HG03354 (cell line): ENCODE measurements around the gene PTPRN2.

Experiments used
- ATAC-seq: cut with Tn5 transposase; IDR thresholded peaks from one replicate; pipeline ENCODE4 v1.9.1; 2021; ENCODE audit warnings: mild to moderate bottlenecking; ENCODE audit not compliant: unreplicated experiment, poor library complexity, severe bottlenecking

The PTPRN2 gene

GRCh38 chr7:157552295-157552993, 1035.2 kb downstream of the PTPRN2 start:
- no peak for ATAC-seq

DNA sequence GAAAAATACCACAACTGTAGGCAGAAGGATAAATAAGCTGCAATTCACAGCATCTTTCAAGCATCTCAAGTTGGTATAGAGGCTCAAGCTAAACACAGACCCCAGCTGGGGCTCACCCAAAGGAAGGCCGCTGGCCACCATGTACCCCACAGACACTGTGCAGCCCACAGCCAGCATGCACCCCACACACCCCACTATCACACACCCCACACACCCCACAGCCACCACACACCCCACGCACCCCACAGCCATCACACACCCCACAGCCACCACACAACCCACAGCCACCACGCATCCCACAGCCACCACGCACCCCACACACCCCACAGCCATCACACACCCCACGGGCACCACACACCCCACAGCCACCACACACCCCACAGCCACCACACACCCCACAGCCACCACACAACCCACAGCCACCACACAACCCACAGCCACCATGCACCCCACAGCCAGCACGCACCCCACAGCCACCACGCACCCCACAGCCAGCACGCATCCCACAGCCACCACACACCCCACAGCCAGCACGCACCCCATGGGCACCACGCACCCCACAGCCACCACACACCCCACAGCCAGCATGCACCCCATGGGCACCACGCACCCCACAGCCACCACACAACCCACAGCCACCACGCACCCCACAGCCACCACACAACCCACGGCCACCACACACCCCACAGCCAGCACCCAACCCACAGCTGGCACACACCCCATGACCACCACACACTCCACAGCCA, 1036.1 kb downstream of the PTPRN2 start:
- no peak for ATAC-seq

DNA sequence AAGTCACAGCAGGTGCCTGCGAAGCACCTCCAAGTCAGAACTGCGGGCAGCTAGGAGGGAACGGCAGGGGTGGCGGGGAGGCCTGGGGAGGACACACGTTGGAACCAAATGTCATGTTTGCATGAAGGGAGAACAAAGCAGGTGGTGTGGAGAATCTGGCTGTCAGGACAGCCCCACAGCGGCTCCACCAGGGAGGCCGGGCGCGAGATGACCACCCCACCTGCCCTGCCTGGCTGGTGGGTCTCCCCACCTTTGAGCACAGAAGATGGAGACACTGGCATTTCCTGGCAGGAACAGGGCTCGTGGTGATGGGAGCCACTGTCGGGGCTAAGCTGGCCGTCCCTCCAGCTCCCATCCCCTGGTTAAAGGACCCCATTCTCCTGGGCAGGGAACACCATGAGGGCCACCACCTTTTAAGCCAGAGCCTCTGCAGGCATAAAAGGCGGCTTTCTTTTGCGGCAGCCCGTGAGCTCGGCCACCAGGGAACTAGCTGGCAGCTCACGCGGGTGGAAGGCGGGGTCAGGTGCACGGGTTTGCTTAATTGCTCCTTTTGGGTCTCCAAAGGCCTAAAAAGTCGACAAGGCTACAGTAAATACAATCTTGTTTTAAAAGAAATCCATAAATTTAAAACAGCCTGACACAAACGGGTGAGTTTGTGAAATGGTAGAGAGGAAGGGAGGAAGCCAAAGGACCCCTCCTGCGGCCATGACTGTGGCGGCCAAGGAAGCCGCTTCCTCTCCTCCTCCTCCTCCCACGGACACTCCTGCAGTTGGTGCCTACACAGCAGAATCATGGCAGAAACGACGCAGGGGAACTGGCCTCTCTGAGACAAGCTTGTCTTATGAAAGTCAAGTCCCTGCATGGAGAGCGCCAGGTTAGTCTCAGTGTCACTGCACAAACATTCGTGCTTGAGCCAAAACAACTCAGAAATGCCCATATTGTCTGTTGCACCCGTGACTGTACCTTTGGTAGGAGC, 1037.0 kb downstream of the PTPRN2 start:
- ATAC-seq: no peak

DNA sequence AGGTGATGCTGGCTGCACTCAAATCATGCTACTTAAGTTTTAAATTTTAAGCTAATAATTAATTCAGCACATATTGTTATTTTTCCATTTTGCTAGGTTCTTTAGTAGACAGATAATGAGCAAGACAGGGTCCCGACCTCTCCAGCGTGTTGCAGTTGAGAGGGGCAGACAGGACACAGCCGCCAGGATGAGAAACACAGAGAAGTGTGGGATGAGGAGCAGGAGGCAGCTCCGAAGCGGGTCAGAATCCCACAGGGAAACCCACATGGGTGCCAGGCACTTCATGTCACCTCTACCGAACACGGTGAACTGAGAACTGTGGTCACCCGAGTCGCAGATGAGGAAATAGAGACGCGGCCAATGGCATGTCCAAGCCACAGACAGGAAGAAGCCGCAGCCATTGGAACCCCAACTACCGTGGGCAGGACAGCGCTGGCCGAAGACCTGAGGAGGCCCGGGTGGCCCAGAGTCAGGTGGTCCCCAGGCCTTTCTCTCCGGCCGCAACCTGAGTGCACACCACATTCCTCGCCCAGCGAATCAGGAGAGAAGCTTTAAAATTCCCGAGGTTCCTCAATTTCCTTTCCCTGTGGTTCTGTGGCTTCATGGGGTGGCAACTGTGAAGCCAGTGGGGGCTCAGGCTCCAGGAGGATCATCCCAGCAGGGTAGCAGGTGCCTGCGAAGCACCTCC, 1037.9 kb downstream of the PTPRN2 start:
- no peak for ATAC-seq

- ATAC-seq: no peak
These were observed 1038.8 kb downstream of the PTPRN2 start for GRCh38 chr7:157548691-157549303.

GRCh38 chr7:157547611-157548010, 1040.0 kb downstream of the PTPRN2 start:
- ATAC-seq: no peak

GRCh38 chr7:157547102-157547501, 1040.5 kb downstream of the PTPRN2 start:
- no peak for ATAC-seq

- no peak for ATAC-seq
These were observed 1042.0 kb downstream of the PTPRN2 start for GRCh38 chr7:157545681-157546060.

- no peak for ATAC-seq
These were observed 1042.5 kb downstream of the PTPRN2 start for GRCh38 chr7:157544980-157545680.

DNA sequence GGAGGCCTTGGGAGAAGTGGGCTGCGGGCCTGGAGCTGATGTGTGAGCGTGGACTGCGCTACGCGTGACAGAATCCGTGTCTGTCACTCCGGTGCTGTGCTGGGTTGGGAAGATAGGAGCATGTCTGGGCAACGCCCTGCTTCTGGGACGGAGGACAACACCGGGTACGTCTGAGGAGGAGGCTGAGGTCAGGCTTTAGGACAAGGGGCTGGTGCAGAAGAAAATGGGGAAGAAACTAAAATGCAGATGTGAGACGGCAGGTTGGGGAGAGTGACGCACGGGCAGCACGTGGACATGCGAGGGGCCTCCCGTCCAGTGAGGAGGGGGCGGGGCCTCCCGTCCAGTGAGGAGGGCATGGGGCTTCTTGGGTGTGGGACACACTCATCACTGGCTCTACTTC, 1043.4 kb downstream of the PTPRN2 start:
- no peak for ATAC-seq

GRCh38 chr7:157543791-157544190, 1043.8 kb downstream of the PTPRN2 start:
- no peak for ATAC-seq

DNA sequence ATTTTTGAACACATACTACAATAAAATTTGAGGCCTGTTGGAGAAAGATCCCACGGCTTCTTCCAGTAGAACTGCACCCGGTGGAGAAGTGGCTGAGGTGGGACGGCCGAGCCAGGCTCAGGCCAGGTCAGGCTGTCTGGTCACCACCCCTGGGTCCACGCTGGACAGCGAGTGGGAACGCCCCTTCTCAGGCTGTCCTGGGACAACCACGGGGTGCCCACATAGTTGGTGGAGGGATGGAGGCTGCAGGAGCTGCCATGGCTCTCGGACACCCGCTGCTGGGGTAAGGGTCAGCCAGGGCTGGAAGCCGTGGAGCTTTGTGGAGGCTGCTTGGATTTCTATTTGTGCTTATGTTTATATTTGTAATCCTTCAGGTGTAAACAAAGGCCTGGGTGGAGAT, 1044.3 kb downstream of the PTPRN2 start:
- ATAC-seq: no peak

DNA sequence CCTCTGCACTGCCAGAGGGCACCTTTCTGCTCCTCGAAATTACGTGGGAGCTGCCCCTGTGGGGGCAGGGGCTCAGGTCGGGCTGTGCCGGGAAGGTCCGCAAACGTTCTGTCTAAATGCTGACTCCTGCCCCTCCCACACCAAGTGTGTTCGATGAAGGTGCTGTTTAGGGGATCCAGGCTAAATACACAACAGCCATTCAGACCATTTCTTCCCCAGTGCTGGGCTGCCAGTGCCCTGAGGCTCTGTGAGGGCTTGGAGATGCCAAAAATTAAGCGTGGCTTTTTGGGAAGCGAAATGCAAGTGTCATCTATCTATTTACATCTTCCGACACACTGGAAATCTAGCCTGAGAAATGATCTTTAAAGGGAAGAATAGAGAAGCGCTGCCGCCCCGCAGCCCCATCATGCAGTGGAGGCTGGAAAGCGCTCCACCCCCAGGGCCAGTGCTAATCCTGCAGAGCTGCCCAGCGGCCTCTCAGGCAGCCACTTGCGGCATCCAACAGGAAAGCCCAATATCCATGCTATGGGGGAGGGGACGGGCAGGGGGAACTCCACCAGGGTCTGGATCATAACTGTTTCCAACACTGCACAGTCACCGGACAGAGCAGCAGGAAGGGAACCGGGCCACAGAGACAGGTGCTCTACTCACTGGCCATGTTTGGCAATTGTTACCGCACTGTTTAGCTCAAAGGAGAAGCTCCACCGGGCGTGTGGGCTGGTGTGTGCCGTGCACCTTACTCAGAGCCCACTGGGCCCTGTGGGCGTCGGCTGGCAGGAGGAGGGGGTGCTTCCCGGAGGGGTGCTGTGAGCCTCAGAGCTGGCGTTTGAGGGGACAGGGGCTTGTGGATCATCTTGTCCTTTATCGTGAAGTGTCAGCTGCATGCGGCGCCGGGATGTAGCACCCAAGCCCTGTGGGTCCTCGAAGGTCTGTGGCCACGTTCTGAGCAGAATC, 1045.3 kb downstream of the PTPRN2 start:
- ATAC-seq: no peak

DNA sequence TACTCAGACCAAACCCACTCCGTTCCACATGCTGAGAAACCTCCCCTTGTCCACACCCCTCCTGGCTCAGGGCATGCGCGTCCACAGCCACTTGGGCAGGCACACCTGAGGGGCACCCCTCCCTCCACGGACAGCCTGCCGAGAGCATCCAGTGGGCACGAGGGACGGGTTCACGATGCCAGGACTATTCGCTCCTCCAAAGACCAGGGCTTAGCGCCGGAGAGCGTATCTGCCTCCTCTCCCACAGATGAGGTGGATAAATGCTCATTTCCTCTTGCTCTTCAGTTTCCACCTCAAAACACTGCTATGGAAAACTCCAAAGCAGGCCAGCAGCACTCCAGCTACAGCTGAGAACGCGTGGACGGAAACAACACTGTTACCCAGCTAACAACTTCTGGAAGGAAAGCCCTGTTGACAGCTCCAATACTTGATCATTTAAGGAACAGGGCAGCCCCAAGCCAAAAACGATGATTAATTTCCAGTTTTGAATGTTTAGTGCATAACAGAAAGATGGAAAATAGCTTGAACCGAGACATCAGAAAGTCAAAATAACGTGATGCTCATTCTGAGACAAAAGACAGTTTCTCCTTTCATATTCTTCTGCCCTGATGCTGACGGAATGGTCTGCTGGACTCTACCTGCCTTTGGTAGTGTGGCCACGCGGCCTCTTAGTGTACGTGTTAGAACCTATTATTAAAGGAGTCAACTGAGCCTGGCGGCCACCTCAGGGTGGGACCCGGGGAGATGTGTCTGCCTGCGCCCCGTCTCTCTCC, 1046.1 kb downstream of the PTPRN2 start:
- ATAC-seq: no peak

DNA sequence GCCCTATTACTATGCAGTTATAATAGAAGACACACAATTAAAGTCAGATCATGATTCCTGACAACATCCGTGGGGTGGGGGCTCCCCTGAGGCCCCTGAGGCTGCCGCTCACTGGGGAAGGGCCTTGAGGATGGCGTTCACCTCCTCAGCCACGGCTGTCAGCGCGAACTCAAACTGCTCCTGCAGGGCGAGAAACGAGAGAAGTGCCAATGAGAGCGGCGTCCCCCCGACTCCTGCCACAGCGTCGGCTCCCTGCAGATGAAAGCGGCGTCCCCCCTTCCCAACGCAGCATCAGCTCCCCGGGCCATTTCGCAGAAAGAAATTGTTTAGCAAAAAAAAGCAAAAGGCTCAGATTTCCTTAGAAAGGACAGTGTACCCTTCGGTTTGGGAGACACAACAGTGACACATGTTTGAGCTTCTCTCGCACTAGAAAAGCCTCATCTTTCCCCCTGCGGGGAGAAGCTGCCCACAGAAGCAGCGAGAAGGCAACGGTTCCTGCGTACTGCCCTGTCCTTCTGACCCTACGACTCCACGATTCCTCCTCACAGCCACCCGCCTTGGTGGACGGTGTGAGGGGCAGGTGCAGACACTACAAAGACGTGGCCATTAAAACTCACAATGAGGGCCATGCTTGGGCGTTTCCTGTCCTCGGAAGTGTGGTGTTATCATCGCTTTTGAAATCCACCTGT, 1046.9 kb downstream of the PTPRN2 start:
- no peak for ATAC-seq

- ATAC-seq: no peak
These were observed 1047.6 kb downstream of the PTPRN2 start for GRCh38 chr7:157540020-157540419.
